Fibroblast of lung (primary cell): ENCODE results near the gene CEACAM16. TPM values are rescaled to one million over a fixed set of nuclear protein-coding genes. Genes with fewer than 3 reads are reported as not detected.

Source experiments
- DNase-seq, 2 donors: peaks; one replicate each; pipeline versions ENCODE4 v3.0.0 to v3.0.0-alpha.2; 2010; ENCODE audit warnings: low read depth in 2 of 2
- H2AFZ ChIP-seq: 2 replicates; pipeline ENCODE4 v1.5.1; 2012; ENCODE audit warnings: low read length, control low read depth, inconsistent platforms
- H3K27ac ChIP-seq: 2 replicates; pipeline ENCODE4 v1.5.1; 2011; ENCODE audit warnings: low read length, control low read depth; ENCODE audit not compliant: insufficient read depth
- H3K27me3 ChIP-seq: 2 replicates; pipeline ENCODE4 v1.5.1; 2011; ENCODE audit warnings: mild to moderate bottlenecking, low read length; ENCODE audit not compliant: control insufficient read depth, insufficient read depth
- H3K36me3 ChIP-seq: 2 replicates; pipeline ENCODE4 v1.5.1; 2011; ENCODE audit warnings: low read length; ENCODE audit not compliant: control insufficient read depth, insufficient read depth
- H3K4me1 ChIP-seq: 2 replicates; pipeline ENCODE4 v1.5.1; 2011; ENCODE audit warnings: low read length; ENCODE audit not compliant: control insufficient read depth, insufficient read depth; ENCODE audit errors: extremely low read depth
- H3K4me2 ChIP-seq: 2 replicates; pipeline ENCODE4 v1.5.1; 2011; ENCODE audit warnings: low read length, control low read depth; ENCODE audit not compliant: insufficient read depth; ENCODE audit errors: extremely low read depth
- H3K4me3 ChIP-seq, 4 experiments: fragments of 200-600 bp in 1 of 4; sonication (generic) in 1 of 4; replicated peaks in 1 of 4; 2 replicates each; pipeline ENCODE4 v1.5.1; 2011 to 2016; ENCODE audit warnings: low read length in 4 of 4, low read depth in 3 of 4, mild to moderate bottlenecking in 3 of 4, control low read depth in 2 of 4, inconsistent platforms in 1 of 4, mixed read lengths in 1 of 4; ENCODE audit not compliant: insufficient read depth in 1 of 4; ENCODE audit errors: control extremely low read depth in 1 of 4
- H3K79me2 ChIP-seq: 2 replicates; pipeline ENCODE4 v1.5.1; 2012; ENCODE audit warnings: mild to moderate bottlenecking, low read length, inconsistent platforms; ENCODE audit not compliant: control insufficient read depth, insufficient read depth
- H3K9ac ChIP-seq: 2 replicates; pipeline ENCODE4 v1.5.1; 2011; ENCODE audit warnings: mild to moderate bottlenecking, low read length, control low read depth; ENCODE audit not compliant: insufficient read depth
- H3K9me3 ChIP-seq: 2 replicates; pipeline ENCODE4 v1.5.1; 2012; ENCODE audit warnings: low read depth, low read length; ENCODE audit not compliant: control insufficient read depth, insufficient read depth
- H4K20me1 ChIP-seq: 2 replicates; pipeline ENCODE4 v1.5.1; 2011; ENCODE audit warnings: low read length; ENCODE audit not compliant: control insufficient read depth, insufficient read depth; ENCODE audit errors: extremely low read depth
- EZH2 ChIP-seq: IDR thresholded peaks from 2 replicates; pipeline ENCODE4 v1.5.1; 2012; ENCODE audit warnings: low read length, control low read depth, mild to moderate bottlenecking; ENCODE audit errors: missing control alignments
- polyA plus RNA-seq, 2 donors: library from polyadenylated mRNA; depleted of rRNA in 1 of 2; stranded (reverse) in 1 of 2; unstranded in 1 of 2; fragments of >200 nt; gene quantifications; 2 replicates each; pipeline ENCODE4 v1.2.1, GENCODE V29; 2011 to 2012; ENCODE audit warnings: missing spikeins in 1 of 2
- total RNA-seq: library from RNA; depleted of rRNA; stranded (reverse); fragments of >200 nt; gene quantifications from 2 replicates; pipeline ENCODE4 v1.2.1, GENCODE V29; 2014
- TF ChIP-seq, protein P1 (sequence below), 2 donors: IDR thresholded peaks in 1 of 2; conservative IDR thresholded peaks in 1 of 2; 1 replicate in 1 of 2; 2 replicates in 1 of 2; pipeline ENCODE4 v1.5.1; 2011 to 2012; ENCODE audit warnings: low read length in 2 of 2, control low read depth in 1 of 2, inconsistent platforms in 1 of 2, low read depth in 1 of 2, mild to moderate bottlenecking in 1 of 2

Gene CEACAM16
- total and polyA plus RNA-seq, 2 donors (not counting 1 experiment from before 2014, with no cell fraction given): not detected

DNA sequence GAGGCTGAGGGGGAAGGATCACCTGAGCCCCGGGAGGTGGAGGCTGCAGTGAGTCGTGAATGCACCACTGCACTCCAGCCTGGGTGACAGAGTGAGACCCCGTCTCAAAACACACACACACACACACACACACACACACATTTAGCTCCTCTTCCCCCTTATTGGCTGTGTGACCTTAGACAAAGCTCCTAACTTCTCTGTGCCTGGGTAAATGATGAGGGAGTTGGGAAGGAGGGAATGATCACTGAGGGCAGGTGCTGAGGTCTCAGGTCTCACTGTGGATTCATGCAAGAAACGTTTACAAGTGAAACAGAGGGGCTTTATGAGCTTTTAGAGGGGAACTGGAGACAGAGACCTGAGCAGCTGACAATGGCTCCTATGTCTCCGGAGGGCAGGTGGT is 32.7 kb downstream of the CEACAM16 start:
- no peak overlapping the region for H3K4me3 ChIP-seq
- no peaks in the 10 kb centered on the region for H4K20me1 ChIP-seq
- H3K9ac ChIP-seq: no peak overlapping the region
- H3K4me2 ChIP-seq: no peak overlapping the region
- H3K9me3 ChIP-seq: no peaks in the 10 kb centered on the region
- no peaks in the 10 kb centered on the region for H3K36me3 ChIP-seq
- H3K27me3 ChIP-seq: no peaks in the 10 kb centered on the region
- DNase-seq: no peak
- no peaks in the 10 kb centered on the region for H3K4me1 ChIP-seq
- no peak for TF ChIP-seq EZH2
- TF ChIP-seq, protein P1, sequence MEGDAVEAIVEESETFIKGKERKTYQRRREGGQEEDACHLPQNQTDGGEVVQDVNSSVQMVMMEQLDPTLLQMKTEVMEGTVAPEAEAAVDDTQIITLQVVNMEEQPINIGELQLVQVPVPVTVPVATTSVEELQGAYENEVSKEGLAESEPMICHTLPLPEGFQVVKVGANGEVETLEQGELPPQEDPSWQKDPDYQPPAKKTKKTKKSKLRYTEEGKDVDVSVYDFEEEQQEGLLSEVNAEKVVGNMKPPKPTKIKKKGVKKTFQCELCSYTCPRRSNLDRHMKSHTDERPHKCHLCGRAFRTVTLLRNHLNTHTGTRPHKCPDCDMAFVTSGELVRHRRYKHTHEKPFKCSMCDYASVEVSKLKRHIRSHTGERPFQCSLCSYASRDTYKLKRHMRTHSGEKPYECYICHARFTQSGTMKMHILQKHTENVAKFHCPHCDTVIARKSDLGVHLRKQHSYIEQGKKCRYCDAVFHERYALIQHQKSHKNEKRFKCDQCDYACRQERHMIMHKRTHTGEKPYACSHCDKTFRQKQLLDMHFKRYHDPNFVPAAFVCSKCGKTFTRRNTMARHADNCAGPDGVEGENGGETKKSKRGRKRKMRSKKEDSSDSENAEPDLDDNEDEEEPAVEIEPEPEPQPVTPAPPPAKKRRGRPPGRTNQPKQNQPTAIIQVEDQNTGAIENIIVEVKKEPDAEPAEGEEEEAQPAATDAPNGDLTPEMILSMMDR (conservative IDR thresholded peaks at IDR 0.05 in 1 of 2, IDR thresholded peaks at IDR 0.05 in 1 of 2; ENCODE audit: low read depth in 1 of 2, low read length in 2 of 2): no peak
- H3K79me2 ChIP-seq: no peaks in the 10 kb centered on the region
- H3K27ac ChIP-seq: no peak overlapping the region
- H2AFZ ChIP-seq: no peak overlapping the region

DNA sequence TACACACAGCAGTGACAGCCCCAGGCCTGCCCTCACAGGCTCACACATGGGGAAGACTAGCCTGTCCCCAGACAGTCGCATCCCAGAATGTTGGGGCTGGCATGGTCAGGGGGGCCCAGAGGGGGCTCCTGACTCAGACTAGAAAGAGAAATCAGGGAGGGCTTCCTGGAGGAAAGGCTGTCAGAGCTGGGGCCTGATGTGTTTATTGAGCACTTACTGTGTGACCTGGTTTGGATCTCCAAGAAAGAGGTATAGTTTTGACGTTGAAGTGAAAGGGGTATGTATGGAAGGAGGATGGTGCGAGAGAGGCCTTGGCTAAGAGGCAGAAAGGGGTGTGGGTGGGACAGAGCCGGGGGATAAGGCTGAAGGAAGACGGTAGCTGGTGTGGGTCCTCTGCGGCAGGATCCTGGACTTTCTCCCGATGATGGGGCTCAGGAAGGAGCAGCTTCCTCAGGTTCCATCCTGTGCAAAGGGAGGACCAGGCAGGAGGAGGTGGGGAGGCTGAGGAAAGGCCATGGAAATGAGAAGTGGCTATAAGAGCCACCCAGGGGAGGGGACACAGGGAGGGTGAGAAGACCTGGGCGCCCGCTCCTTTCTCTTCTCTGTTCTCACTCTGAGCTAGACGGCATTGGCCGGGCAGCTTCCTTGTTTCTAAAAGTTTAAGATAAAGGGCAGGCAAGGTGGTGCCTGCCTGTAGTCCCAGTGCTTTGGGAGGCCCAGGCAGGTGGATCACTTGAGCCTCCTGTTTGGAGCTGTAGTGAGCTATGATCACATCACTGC is 33.5 kb downstream of the CEACAM16 start:
- no peak overlapping the region for H3K9ac ChIP-seq
- TF ChIP-seq, protein P1 (conservative IDR thresholded peaks at IDR 0.05 in 1 of 2, IDR thresholded peaks at IDR 0.05 in 1 of 2; ENCODE audit: low read depth in 1 of 2, low read length in 2 of 2): no peak
- no peaks in the 10 kb centered on the region for H3K9me3 ChIP-seq
- H3K4me3 ChIP-seq: no peak overlapping the region
- H3K36me3 ChIP-seq: no peaks in the 10 kb centered on the region
- H3K27ac ChIP-seq: no peak overlapping the region
- no peak overlapping the region for H3K4me2 ChIP-seq
- H3K4me1 ChIP-seq: no peaks in the 10 kb centered on the region
- no peaks in the 10 kb centered on the region for H3K27me3 ChIP-seq
- no peak for DNase-seq
- no peaks in the 10 kb centered on the region for H3K79me2 ChIP-seq
- no peaks in the 10 kb centered on the region for H4K20me1 ChIP-seq
- no peak overlapping the region for H2AFZ ChIP-seq

DNA sequence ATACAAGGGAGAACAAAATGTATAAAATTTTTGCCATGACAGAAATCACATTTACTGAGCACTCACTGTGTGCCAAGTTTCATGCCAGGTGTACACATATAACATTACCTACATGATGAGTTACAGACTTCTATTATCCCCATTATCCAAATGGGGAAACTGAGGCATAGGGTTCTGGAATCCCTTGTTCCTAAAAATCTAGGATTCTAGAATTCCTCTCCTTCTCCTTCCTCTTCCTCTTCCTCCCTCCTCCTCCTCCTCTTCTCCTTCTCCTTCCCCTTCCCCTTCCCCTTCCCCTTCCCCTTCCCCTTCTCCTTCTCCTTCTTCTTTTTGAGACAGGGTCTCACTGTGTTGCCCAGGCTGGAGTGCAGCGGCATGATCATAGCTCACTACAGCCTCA is 35.4 kb downstream of the CEACAM16 start:
- no peaks in the 10 kb centered on the region for H3K9me3 ChIP-seq
- no peaks in the 10 kb centered on the region for H4K20me1 ChIP-seq
- H3K27ac ChIP-seq: no peak overlapping the region
- TF ChIP-seq, protein P1 (conservative IDR thresholded peaks at IDR 0.05 in 1 of 2, IDR thresholded peaks at IDR 0.05 in 1 of 2; ENCODE audit: low read depth in 1 of 2, low read length in 2 of 2): no peak
- no peak for TF ChIP-seq EZH2
- DNase-seq: no peak
- no peak overlapping the region for H3K4me3 ChIP-seq
- H3K36me3 ChIP-seq: no peaks in the 10 kb centered on the region
- no peaks in the 10 kb centered on the region for H3K27me3 ChIP-seq
- no peaks in the 10 kb centered on the region for H3K79me2 ChIP-seq
- H3K4me1 ChIP-seq: no peaks in the 10 kb centered on the region
- H2AFZ ChIP-seq: no peak overlapping the region
- H3K4me2 ChIP-seq: no peak overlapping the region
- no peak overlapping the region for H3K9ac ChIP-seq
